Liver (tissue), 9 donors: Measurements from ENCODE around the gene DCBLD2. TPM values are rescaled to one million over a fixed set of nuclear protein-coding genes. Genes with fewer than 3 reads are reported as not detected.

Experiments used
- DNase-seq: peaks from one replicate; pipeline ENCODE4 v3.0.0-alpha.2; 2017; ENCODE audit warnings: low spot score
- H3K27ac ChIP-seq, 2 donors: one replicate each; pipeline ENCODE4 v1.7.0; 2013; ENCODE audit warnings: inconsistent platforms in 2 of 2, low read length in 2 of 2, control low read depth in 1 of 2, low read depth in 1 of 2, mild to moderate bottlenecking in 1 of 2
- H3K27me3 ChIP-seq, 4 donors: one replicate each; pipeline versions ENCODE4 v1.6.1 to v1.7.0; 2013; ENCODE audit warnings: low read length in 3 of 4, inconsistent platforms in 1 of 4, mild to moderate bottlenecking in 1 of 4, moderate library complexity in 1 of 4; ENCODE audit not compliant: control insufficient read depth in 4 of 4, insufficient read depth in 4 of 4
- H3K36me3 ChIP-seq, 4 donors: one replicate each; pipeline versions ENCODE4 v1.6.1 to v1.7.0; 2013; ENCODE audit warnings: low read length in 3 of 4, mild to moderate bottlenecking in 3 of 4, low read depth in 1 of 4, moderate library complexity in 1 of 4; ENCODE audit not compliant: control insufficient read depth in 4 of 4, insufficient read depth in 3 of 4
- H3K4me1 ChIP-seq, 4 donors: one replicate each; pipeline versions ENCODE4 v1.6.1 to v1.7.0; 2013; ENCODE audit warnings: low read length in 3 of 4, mild to moderate bottlenecking in 3 of 4, moderate library complexity in 1 of 4; ENCODE audit not compliant: control insufficient read depth in 4 of 4, insufficient read depth in 4 of 4
- H3K4me3 ChIP-seq, 3 donors: one replicate each; pipeline versions ENCODE4 v1.6.1 to v1.7.0; 2013; ENCODE audit warnings: low read length in 3 of 3, control low read depth in 1 of 3, low read depth in 1 of 3, mild to moderate bottlenecking in 1 of 3
- H3K9ac ChIP-seq, 2 donors: one replicate each; pipeline ENCODE4 v1.7.0; 2013; ENCODE audit warnings: low read length in 2 of 2, mild to moderate bottlenecking in 2 of 2, moderate library complexity in 2 of 2, control low read depth in 1 of 2, low read depth in 1 of 2
- H3K9me3 ChIP-seq, 4 donors: one replicate each; pipeline versions ENCODE4 v1.6.1 to v1.7.0; 2013; ENCODE audit warnings: low read length in 3 of 4; ENCODE audit not compliant: control insufficient read depth in 4 of 4
- CTCF ChIP-seq: fragments of 150-350 bp; IDR thresholded peaks from 2 replicates; pipeline ENCODE4 v1.5.1; 2017; ENCODE audit warnings: improper control_type of control experiment, low read depth, low read length; ENCODE audit not compliant: missing input control
- EGR1 ChIP-seq, 2 donors: IDR thresholded peaks; 2 replicates each; pipeline ENCODE4 v1.6.1; 2016 to 2018; ENCODE audit warnings: antibody characterized with exemption in 2 of 2, low read depth in 2 of 2
- FOXA1 ChIP-seq: IDR thresholded peaks from 2 replicates; pipeline ENCODE4 v1.6.1; 2016; ENCODE audit warnings: antibody characterized with exemption
- FOXA2 ChIP-seq: IDR thresholded peaks from 2 replicates; pipeline ENCODE4 v1.6.1; 2016; ENCODE audit warnings: antibody characterized with exemption
- GABPA ChIP-seq, 2 donors: IDR thresholded peaks in 1 of 2; conservative IDR thresholded peaks in 1 of 2; 2 replicates each; pipeline ENCODE4 v1.6.1; 2016; ENCODE audit warnings: antibody characterized with exemption in 2 of 2, mild to moderate bottlenecking in 1 of 2, moderate library complexity in 1 of 2
- HNF4A ChIP-seq, 2 donors: conservative IDR thresholded peaks; 2 replicates each; pipeline ENCODE4 v1.6.1; 2016; ENCODE audit warnings: antibody characterized with exemption in 2 of 2, mild to moderate bottlenecking in 2 of 2
- HNF4G ChIP-seq: IDR thresholded peaks from 2 replicates; pipeline ENCODE4 v1.6.1; 2016; ENCODE audit warnings: antibody characterized with exemption
- JUND ChIP-seq, 2 donors: IDR thresholded peaks; 2 replicates each; pipeline ENCODE4 v1.6.1; 2016; ENCODE audit warnings: antibody characterized with exemption in 2 of 2
- NR2F2 ChIP-seq: IDR thresholded peaks from 2 replicates; pipeline ENCODE4 v1.6.1; 2016; ENCODE audit warnings: antibody characterized with exemption
- RAD21 ChIP-seq, 2 donors: IDR thresholded peaks; 2 replicates each; pipeline ENCODE4 v1.6.1; 2016; ENCODE audit warnings: antibody characterized with exemption in 2 of 2, mild to moderate bottlenecking in 2 of 2
- REST ChIP-seq: IDR thresholded peaks from 2 replicates; pipeline ENCODE4 v1.6.1; 2016; ENCODE audit warnings: antibody characterized with exemption, mild to moderate bottlenecking
- RXRA ChIP-seq, 2 donors: IDR thresholded peaks; 2 replicates each; pipeline ENCODE4 v1.6.1; 2017 to 2018; ENCODE audit warnings: antibody characterized with exemption in 2 of 2, mild to moderate bottlenecking in 1 of 2
- SP1 ChIP-seq: IDR thresholded peaks from 2 replicates; pipeline ENCODE4 v1.6.1; 2018; ENCODE audit warnings: antibody characterized with exemption, mild to moderate bottlenecking
- TAF1 ChIP-seq: conservative IDR thresholded peaks from 2 replicates; pipeline ENCODE4 v1.6.1; 2016; ENCODE audit warnings: antibody characterized with exemption, mild to moderate bottlenecking
- YY1 ChIP-seq: IDR thresholded peaks from 2 replicates; pipeline ENCODE4 v1.6.1; 2016; ENCODE audit warnings: antibody characterized with exemption, mild to moderate bottlenecking
- WGBS: extraction: QIAGEN DNeasy Blood & Tissue Kit; methylation state at CpG from one replicate; pipeline ENCODE4 v1.1.7; 2013; 5-methylcytosine and 5-hydroxymethylcytosine counted together
- polyA plus RNA-seq, 2 donors: library from polyadenylated mRNA; stranded (reverse) in 1 of 2; unstranded in 1 of 2; fragments of 200-250 nt in 1 of 2; fragments of >200 nt in 1 of 2; fragmentation: Nextera tagmentation in 1 of 2; extraction: Ambion mirVana in 1 of 2; gene quantifications; one replicate each; pipeline versions ENCODE4 v1.2.1 to v1.2.3, GENCODE V29; 2013 to 2015
- total RNA-seq, 2 donors: library from RNA; depleted of rRNA; stranded (reverse); fragments of >200 nt; gene quantifications; one replicate each; pipeline ENCODE4 v1.2.3, GENCODE V29; 2014
- TF ChIP-seq, protein P1 (sequence below): IDR thresholded peaks from 2 replicates; pipeline ENCODE4 v1.6.1; 2016; ENCODE audit warnings: antibody characterized with exemption
- TF ChIP-seq, protein P2 (sequence below): IDR thresholded peaks from 2 replicates; pipeline ENCODE4 v1.6.1; 2016; ENCODE audit warnings: antibody characterized with exemption
- donor health status: healthy.
- donor health status: healthy.
- donor health status: healthy.
- donor health status: healthy.
- donor health status: healthy.

Gene DCBLD2
- total and polyA plus RNA-seq, 4 donors = 4.7 to 14.7 (median 9.1) TPM

GRCh38 chr3:98791341-98792325 is 109.9 kb downstream of the DCBLD2 start:
- H3K27ac ChIP-seq = no peak overlapping the region
- no peaks in the 10 kb centered on the region for H3K9me3 ChIP-seq
- H3K27me3 ChIP-seq = no peaks in the 10 kb centered on the region
- H3K9ac ChIP-seq = no peak overlapping the region
- DNase-seq = no peak
- TF ChIP-seq YY1 (no peak), SP1 (no peak), JUND (IDR thresholded peaks at IDR 0.05) (no peak), EGR1 (IDR thresholded peaks at IDR 0.05; ENCODE audit: low read depth in 2 of 2) (no peak), CTCF (no peak), TAF1 (no peak), RXRA (IDR thresholded peaks at IDR 0.05) (no peak)
- TF ChIP-seq, protein P1, sequence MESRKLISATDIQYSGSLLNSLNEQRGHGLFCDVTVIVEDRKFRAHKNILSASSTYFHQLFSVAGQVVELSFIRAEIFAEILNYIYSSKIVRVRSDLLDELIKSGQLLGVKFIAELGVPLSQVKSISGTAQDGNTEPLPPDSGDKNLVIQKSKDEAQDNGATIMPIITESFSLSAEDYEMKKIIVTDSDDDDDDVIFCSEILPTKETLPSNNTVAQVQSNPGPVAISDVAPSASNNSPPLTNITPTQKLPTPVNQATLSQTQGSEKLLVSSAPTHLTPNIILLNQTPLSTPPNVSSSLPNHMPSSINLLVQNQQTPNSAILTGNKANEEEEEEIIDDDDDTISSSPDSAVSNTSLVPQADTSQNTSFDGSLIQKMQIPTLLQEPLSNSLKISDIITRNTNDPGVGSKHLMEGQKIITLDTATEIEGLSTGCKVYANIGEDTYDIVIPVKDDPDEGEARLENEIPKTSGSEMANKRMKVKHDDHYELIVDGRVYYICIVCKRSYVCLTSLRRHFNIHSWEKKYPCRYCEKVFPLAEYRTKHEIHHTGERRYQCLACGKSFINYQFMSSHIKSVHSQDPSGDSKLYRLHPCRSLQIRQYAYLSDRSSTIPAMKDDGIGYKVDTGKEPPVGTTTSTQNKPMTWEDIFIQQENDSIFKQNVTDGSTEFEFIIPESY = no peak
- 88% methylated on average over 7 of the region's 7 CpGs for WGBS
- H3K4me1 ChIP-seq = peaks cover 3 to 19% (median 8%) of the 10 kb centered on the region in 4 donors
- H3K4me3 ChIP-seq = no peak overlapping the region
- H3K36me3 ChIP-seq = peaks cover 0 to 22% (median 12%) of the 10 kb centered on the region in 4 donors

DNA sequence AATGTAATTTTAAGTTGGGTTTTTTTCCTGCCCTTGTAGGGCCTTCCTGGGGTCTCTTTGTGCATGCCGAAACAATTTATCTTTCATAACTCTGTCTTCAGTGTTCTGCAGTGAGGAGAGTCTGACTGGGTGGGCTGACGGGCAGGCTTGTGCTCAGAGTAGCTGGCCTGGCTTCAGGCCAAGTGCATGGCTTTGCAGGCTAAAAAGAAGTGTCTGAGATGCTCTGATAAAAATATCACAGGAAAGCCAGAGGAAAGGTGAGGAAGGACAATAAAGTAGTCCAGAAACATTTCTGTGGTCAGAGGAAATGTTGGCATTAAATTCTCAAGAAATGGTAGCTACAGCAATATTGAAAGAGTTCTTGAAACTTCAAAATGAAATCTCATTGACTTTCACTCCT is 112.8 kb downstream of the DCBLD2 start:
- Histone ChIP-seq H3K9ac (no peak overlapping the region), H3K27ac (no peak overlapping the region), H3K9me3 (no peaks in the 10 kb centered on the region), H3K4me3 (no peak overlapping the region), H3K27me3 (no peaks in the 10 kb centered on the region), H3K4me1 (peaks cover 5 to 42% (median 33%) of the 10 kb centered on the region in 4 donors), H3K36me3 (peaks cover 0 to 22% (median 10%) of the 10 kb centered on the region in 4 donors)
- DNase-seq = no peak
- TF ChIP-seq EGR1 (IDR thresholded peaks at IDR 0.05; ENCODE audit: low read depth in 2 of 2) = no peak
- TF ChIP-seq CTCF = no peak
- TF ChIP-seq FOXA1 = no peak
- no peak for TF ChIP-seq TAF1
- TF ChIP-seq GABPA (IDR thresholded peaks at IDR 0.05 in 1 of 2, conservative IDR thresholded peaks at IDR 0.05 in 1 of 2) = no peak
- TF ChIP-seq NR2F2 = no peak
- TF ChIP-seq RXRA (IDR thresholded peaks at IDR 0.05) = no peak
- no peak for TF ChIP-seq FOXA2
- TF ChIP-seq REST = no peak
- TF ChIP-seq, protein P1 = no peak
- no peak for TF ChIP-seq HNF4G
- TF ChIP-seq, protein P2, sequence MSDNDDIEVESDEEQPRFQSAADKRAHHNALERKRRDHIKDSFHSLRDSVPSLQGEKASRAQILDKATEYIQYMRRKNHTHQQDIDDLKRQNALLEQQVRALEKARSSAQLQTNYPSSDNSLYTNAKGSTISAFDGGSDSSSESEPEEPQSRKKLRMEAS = no peak
- TF ChIP-seq HNF4A (conservative IDR thresholded peaks at IDR 0.05) = no peak
- no peak for TF ChIP-seq RAD21 (IDR thresholded peaks at IDR 0.05)
- no peak for TF ChIP-seq YY1
- TF ChIP-seq JUND (IDR thresholded peaks at IDR 0.05) = no peak
- 56% methylated on average over 2 of the region's 2 CpGs for WGBS
